COLO668 (cell line): ENCODE data around the gene ENOX1.

Experiments used
- DNase-seq: peaks from one replicate; lab custom pipeline; 2025; ENCODE audit not compliant: unreplicated experiment; lab: John Stamatoyannopoulos, UW

Gene ENOX1

DNA sequence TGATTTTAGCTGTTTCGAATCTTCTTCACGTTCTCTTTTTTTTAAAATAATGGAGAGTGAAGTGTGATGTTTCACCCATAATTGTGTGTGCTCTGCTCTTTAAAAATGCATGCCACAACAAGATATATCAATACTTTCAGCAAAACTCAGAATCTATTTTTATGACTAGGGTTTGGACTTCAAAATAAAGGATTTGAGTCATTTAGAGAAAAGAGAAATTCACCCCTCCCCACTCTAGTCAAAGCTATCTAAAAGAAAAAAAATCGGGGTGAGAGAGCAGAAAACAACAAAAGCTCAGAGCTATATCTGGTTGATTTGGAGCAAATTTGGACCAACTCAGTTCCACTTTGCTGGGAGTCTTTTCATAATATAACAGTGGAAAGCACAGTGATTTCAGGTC, 518.9 kb downstream of the ENOX1 start:
- no peak for DNase-seq

DNA sequence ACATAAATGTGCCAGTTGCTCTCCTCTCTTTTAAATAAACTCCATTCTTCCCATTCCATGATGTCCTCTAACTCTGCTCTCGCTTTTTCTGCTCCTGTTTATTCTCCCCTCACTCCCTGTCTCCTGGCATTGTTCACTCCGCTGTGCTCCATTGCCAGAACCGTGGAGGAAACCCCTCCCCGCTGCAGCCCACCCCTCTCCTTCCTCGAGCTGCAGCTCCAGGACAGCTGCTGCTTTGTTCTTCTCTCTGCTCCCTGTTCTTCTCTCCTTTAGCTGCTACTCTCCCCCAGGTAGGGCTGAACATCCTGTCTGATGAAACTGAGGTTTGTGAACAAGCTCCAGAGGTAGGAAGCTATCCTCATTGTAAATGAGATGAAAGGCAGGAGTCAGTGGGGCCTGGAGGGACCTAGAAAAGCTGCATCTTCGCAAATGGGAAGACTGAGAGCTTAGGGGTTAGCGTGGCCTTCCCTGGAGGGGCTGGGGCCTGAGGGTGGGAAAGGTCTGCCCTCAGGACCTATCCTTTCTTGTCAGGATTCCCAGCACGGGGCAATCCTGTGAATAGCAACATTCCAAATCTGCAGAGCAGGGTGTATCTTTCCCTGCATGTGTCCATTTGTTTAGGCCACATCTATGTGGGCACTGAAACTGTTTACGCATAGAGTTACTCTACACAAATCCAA, 519.7 kb downstream of the ENOX1 start:
- DNase-seq, result no peak

DNA sequence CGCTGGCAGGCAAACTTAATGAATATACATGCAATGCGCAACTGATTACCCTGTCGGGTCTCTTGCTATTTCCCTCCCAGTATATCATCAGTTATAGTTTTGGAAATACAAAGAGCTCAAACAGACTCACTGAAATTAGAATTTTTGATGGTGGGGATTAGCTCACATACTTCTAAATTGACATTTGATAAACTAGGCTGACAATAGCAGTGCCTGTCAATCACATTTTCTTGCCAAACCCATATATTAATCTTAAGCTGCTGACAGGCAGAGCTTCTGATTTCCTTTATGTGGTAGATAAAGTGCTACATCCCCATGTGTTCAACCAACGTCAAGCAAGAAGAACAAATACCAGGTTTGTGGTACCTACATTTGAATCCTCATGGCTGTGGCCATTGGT, 521.7 kb downstream of the ENOX1 start:
- no peak for DNase-seq

DNA sequence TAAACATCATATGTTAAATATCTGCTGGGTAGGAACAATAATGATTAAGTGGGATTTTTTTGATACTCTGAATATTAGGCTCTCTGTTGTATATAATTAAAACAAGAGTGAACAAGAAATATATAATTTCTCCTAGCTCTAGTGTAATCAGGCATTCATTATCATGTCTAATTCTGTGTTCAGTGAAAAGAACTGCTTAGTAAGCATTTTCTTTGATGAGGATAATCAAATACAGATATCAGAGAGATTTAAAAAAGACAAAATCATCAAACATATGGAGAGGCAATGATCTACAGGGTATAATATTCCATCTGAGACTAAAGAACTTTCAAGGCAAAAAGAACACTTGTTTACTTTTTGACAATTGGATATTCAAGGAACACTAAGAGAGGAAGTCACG, 522.3 kb downstream of the ENOX1 start:
- DNase-seq, result no peak

DNA sequence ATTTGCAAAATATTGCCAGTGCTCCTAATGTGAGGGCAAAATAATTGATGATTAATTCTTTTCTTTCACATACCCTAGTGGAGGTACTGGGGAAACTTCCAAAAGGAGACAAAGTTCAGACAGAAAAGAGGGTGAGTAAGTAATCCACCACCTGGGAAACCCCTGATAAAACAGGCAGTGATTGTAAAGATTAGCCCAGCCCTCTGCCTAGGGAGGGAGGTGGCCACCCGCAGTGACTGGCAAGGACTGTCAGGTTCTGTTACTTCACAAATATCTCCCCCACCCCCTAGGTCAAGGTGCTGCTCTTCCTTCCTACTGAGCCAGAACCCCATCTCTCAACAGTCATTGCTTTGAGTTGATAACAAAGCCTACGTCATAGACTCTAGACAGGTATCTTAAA, 523.7 kb downstream of the ENOX1 start:
- no peak for DNase-seq

DNA sequence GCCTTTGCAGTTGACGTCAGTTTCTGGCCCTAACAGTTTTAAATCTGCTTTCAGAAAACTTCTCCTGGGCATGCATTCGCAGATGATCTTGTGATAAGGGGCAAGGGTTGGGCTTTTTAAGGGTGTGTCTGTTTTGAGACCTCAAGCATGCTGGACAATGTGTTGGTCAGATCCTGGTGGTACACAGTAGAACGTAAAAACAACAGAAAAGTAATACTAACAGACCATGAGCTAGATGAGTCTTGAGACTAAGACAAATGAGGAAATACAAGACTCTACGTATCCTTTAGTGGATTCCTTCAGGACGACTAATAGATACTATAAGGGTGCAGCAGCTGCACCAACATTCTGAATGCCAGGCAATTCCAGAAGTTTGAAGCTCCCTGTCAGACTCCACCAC, 525.8 kb downstream of the ENOX1 start:
- DNase-seq, result no peak

DNA sequence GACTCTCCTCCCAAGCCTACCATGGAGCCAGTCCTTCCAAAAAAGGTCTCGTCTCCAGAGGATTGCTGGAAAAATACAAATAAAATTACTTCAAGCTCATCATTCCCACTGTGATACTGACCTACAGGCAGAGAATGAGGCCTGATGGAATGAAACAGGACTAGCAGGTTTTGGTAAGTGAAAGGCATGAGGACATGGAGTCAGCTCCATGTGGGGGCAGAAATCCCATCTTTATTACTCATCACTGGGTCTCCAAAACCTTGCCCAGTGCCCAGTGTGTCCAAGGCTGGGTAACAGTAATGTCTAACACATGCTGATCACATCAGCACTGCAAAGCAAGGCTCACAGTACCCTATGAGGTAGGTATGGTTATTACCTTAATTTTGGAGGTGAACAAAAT, 528.0 kb downstream of the ENOX1 start:
- no peak for DNase-seq

DNA sequence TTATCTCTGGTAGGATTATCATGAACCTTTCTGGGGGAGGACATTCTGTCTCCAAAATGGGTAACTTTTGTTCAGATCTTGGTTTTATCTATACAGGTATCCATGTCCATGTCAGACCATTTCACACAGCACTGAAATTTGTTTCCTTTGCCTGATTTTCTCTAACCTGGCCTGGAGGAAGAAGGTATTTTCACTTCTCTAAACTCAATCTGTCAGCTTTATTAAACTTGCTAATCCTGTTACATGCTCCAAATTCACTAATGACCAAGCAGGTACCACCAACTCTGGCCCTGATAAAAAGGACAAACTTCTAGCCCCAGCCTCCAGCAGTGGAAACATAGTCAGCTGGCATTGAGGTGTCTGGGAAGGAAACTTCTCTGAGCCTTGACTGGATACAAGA, 529.0 kb downstream of the ENOX1 start:
- DNase-seq, result no peak

DNA sequence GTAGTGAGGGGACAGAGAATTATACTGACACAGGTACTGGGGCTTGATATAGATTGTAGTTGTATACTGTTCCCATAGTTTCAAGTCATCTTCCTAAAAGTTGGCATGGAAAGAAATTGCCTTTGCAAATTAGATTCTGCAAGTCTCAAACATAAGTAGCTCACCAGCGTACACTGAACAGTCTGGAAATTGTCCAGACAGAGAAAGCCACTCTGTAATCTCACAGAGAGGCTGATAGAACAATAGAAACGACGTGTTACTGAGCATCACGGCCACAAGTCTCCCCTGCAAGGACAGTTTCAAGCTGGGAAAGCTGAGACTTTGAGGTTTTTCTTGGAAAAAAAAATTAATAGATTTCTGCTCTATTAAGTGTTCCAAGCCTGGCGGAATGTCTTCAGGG, 534.8 kb downstream of the ENOX1 start:
- DNase-seq, result no peak

DNA sequence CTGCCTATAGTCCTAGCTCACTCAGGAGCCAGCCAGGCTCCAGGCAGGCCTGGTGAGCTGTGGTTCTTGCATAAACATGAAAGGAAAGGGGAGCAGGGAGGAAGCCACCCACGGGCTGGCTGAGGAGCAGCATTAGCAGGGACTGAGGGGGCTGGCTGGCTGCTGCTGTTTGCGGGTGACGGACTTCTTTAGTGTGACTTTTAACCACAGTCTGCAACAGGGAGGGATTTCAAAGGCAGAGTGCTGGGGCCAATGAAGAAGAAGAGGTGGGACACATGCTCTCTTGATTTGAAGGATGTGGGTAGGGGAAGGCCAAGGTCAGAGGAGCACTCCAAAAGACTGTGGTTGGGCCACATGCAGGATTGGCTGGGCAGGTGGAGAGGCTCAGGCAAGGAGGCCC, 540.4 kb downstream of the ENOX1 start:
- no peak for DNase-seq

DNA sequence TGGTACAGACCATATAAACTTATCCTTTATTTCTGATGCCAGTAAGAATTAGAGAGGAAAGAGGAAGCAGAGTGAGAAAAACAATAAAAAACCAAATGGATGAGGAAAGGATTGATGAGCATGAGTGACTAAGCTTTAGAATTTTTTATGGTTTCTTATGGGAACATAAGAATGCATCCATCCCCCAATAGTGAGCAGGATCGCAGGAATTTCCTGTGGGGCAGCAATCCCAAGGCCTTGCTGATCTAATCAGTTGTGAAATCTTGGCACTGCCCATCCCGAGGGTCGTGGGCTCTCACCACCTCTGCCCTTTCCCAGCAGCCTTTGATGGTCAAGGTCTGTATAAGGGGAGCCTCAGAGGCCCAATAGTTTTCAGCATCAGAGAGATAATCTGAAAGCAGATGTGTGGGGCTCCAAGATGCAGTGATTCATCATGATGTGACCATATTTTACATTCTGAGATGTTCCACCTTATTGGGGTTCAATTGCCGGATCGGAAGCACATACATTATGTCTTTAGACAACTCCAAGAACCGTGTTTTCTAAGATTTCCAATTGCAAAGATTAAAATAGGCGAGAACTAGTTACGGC, 541.3 kb downstream of the ENOX1 start:
- DNase-seq, result no peak

DNA sequence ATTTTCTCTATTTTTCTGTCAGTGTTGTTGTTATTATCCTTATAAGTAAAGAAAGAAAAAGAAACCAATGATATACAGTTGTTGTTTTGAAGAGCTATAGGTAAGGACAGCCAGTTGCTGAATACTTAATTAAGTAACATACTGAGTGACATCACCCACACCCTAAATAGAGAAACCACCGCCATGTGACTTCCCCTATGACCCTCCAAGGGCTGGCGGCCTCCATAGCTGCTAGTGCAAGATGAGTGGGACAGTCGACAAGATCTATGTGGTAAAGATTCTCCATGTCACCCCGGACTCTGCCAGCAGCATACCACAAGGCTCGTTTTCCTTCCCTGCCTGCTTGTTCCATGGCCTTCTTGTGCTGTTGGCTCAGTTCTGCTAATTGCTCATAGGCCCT, 542.3 kb downstream of the ENOX1 start:
- no peak for DNase-seq

DNA sequence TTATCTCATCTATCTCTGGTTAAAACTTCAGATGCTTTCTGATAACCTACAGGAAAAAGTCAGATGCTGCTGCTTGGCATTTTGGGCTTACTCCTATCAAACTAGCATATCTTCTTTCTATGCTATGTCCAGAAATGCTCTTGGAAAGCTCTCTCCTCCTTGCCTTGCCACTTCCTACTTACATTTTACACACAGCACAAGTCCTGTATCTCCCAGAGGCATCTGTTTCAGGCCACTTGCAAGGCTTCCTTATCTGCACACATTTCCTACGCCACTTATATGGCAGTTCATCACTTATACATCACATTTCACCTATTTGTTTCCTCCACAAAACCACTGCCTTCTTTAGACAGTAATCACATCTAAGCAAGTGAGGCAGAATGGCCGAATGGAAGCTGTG, 543.1 kb downstream of the ENOX1 start:
- no peak for DNase-seq

DNA sequence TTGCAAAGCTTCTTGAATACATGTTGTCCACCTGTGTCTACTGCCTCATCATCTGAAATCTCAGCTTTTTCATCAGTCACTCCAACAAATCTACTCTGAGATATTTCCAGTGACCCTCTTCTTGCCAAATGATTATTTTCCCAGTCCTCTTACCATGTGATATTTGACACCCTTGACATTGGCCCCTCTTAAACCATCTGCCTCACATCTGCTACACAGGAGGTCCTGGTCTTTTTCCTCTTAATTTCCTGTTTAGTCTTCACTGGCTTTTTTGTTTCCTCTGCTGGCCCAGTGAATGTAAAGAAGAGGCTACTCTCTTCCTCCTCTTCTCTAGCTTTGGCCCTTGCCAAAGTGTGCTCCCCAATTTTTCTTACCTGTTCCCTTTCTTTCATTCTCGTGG, 544.7 kb downstream of the ENOX1 start:
- DNase-seq, result no peak

DNA sequence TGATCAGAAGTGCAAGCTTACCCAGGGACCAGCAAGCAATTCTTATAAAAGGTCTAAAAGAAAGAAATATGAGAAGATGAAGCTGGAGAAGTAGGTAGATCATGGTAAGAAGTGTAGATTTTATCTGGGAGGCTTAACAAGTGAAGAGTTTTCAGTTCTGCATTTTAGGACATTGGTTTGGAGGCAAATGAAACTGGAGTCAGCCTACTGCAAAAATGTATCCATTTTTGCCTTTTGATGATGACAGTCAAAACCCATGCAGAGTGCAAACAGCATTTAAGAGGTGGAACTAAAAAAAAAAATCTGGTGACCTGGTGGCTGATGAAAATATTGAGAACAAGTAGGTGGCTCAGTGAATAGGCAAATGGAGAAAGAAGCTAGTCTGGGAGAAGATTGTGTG, 546.5 kb downstream of the ENOX1 start:
- no peak for DNase-seq

DNA sequence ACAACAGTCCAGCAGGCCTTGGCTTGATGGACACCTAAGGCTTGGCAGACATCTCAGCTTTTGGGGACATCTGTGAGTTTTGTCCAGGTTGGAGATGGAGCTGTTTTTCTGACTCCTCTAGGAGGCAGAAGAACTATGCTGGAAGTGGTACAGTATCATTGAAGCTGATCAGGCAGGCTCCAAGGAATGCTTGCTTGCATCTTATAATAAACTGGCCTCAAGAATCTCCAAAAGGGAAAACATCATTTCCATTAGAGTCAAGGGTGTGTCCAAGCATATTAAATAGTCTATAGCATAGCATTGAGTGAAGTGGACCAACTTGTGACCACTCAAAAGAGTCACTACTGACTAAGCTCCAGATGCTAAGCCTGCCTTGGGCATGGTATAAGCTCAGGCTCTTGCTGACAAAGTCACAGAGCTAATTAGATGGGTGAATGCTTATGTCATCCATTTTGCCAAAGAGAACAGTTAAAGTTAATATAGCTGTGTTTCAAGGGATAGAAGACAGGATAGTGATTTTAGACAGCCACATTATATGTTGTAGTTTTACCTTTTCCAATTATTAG, 547.4 kb downstream of the ENOX1 start:
- DNase-seq, result no peak

DNA sequence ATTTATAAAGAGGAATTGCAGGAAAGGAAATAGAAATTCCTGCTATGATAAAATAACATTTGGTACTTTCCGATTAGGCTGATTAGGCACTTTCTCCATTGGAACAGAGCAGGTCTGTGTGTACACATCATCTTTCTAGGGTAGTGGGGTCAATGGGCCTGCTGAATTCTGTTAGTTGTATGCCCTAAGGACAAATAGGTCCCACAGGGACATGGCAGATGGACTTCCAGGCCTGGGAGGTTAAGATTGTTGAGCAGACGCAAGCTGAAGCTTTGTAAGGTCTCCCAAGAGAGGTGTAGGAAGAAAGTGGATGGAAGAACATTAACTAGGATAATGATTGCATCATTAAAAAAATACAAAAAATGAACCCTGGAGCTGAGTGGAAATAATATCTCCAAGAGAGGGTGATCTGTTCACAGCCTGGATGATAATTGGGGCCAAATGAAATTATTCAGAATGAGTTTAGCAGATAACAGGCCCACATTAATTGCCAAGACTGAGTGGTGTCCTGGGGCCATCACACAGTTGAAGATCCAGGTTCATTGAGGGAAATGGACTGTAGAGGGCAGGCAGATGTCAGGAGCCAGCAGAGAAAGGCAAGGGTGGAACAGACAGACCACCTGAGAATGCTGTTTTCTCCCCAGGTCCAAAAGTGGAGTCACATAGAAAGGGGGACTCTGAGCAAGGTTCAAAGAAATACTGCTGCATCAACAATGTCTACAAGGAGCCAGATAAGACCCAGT, 548.3 kb downstream of the ENOX1 start:
- DNase-seq, result no peak

DNA sequence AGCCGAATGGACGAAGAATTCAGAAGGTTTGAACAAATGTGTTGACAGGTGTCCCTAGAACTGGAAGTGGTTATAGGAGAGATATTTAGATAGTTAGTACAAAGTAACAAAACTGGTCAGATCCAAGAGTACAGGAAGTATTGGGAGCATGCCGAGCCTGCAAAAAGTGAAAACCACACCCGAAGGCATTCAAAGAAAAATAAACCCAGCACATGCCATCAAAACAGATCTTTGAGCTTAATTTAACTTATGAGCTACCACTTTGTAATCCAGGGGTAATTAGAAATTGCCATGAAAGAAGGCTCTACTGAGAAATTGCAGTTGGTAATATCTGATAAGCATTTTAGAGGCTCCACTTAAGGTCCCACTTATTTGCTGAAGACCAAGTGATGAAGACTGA, 549.2 kb downstream of the ENOX1 start:
- DNase-seq, result no peak

DNA sequence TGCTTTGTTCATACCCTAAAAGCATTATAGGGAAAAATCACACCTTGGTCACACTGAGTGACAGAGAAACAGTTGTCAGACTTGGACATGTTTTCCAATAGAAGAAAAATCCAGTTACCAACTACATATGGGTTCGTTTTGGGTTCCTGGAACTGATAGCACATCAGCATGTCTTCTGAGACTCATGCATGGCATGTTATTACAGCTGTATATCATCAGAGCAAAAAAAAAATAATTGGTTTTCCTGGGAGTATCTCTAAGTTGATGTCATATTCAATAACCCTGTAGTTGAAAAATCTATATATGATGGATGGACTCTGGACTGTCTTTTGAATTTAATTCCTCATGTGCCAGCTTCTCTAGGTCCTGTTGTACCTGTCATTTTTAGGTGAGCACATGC, 551.7 kb downstream of the ENOX1 start:
- no peak for DNase-seq

DNA sequence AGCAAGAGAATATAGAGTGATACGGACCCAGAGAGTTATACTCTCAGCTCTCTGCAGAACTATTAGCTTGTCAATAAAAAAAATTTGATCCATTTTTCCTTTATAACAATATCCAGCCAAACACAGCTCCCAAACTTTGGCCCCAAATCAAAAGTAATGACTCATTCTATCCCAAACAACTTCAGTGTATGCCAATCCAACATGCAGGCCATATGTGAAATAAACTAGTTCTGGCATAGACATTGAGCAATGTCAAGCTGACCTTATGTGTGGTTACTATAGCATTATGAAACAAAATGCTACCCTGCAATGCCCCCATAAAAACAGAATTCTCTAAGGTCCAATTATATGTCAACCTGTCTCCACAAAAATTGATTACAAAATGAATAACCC, 553.9 kb downstream of the ENOX1 start:
- DNase-seq, result no peak

DNA sequence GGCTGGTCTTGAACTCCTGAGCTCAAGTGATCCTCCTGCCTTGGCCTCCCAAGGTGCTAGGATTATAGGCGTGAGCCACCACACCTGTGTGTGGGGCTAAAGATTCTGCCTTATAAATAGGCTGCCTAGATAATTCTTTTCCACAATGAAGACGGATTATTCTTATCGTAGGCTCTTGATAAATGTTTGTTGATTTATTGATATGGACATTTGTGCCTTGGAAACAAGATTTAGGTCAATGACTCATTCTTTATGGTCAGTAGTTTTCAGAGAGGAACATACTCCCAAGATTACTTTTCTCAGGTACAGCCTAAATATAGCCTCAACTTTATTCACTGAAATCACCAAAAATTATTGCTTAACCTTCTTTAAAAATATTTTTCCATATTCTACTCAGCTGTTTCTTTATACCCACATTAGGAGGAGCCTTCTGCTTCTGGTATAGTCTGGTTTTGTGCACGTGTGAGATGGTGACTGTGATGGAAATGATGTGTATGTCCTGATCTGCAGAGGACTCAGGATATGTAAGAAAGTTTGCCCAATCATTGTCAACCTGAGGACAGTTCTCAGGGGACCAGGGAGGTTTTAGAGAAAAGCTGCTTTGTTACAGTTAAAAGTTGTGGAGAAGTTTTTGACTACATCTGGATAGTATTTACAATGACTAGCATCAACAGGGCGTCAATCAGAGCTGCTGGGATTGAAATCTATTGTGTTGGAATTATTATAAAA, 554.5 kb downstream of the ENOX1 start:
- DNase-seq, result no peak

DNA sequence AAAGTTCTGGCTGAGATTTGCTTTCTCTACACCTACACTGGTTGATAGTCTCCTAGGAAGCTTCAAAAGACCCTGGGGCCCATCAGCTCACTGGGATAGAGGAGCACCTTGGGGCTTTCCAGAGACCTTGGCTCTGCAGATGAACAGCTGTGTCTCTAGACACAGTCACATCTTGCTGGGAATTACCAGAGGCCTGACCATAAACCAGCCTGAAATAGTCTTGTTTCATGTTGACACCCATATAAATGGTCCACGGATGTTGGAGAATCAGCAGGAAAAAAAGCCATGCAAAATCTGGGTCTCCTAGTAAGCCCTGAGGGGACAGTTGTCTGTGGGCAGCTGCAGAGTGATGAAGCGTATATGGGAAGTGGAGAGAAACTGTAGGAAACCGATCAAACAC, 555.8 kb downstream of the ENOX1 start:
- no peak for DNase-seq
